Lung (tissue), 12 donors: ENCODE data around the gene SND1. TPM values are rescaled to one million over a fixed set of nuclear protein-coding genes. Genes with fewer than 3 reads are reported as not detected.

ENCODE experiments used
- ATAC-seq: fragments of 200-7000 bp; cut with Tn5 transposase; one replicate; pipeline ENCODE4 v1.9.1; 2020; ENCODE audit warnings: moderate number of reproducible peaks; ENCODE audit not compliant: insufficient read depth, low FRiP score
- DNase-seq, 3 donors: peaks; one replicate each; pipeline ENCODE4 v3.0.0-alpha.2; 2013 to 2017
- H3K27ac ChIP-seq, 2 donors: one replicate each; pipeline ENCODE4 v1.5.1; 2013; ENCODE audit warnings: mild to moderate bottlenecking in 2 of 2, moderate library complexity in 2 of 2, control low read depth in 1 of 2, inconsistent platforms in 1 of 2, low read depth in 1 of 2, low read length in 1 of 2
- H3K27me3 ChIP-seq, 3 donors: one replicate each; pipeline ENCODE4 v1.5.1; 2013; ENCODE audit warnings: low read length in 2 of 3; ENCODE audit not compliant: control insufficient read depth in 3 of 3, insufficient read depth in 3 of 3
- H3K36me3 ChIP-seq, 4 donors: one replicate each; pipeline ENCODE4 v1.5.1; 2013; ENCODE audit warnings: low read length in 4 of 4, mild to moderate bottlenecking in 1 of 4, moderate library complexity in 1 of 4; ENCODE audit not compliant: control insufficient read depth in 4 of 4, insufficient read depth in 4 of 4
- H3K4me1 ChIP-seq, 5 donors: one replicate each; pipeline ENCODE4 v1.5.1; 2013; ENCODE audit warnings: low read length in 5 of 5, mild to moderate bottlenecking in 2 of 5, moderate library complexity in 1 of 5; ENCODE audit not compliant: control insufficient read depth in 5 of 5, insufficient read depth in 5 of 5
- H3K4me3 ChIP-seq: one replicate; pipeline ENCODE4 v1.5.1; 2013; ENCODE audit warnings: mild to moderate bottlenecking, control low read depth, moderate library complexity
- H3K9ac ChIP-seq, 2 donors: one replicate each; pipeline ENCODE4 v1.5.1; 2013; ENCODE audit warnings: low read length in 2 of 2, control low read depth in 1 of 2; ENCODE audit not compliant: insufficient read depth in 1 of 2
- H3K9me3 ChIP-seq, 4 donors: one replicate each; pipeline ENCODE4 v1.5.1; 2013; ENCODE audit warnings: low read length in 3 of 4, mild to moderate bottlenecking in 1 of 4, moderate library complexity in 1 of 4; ENCODE audit not compliant: control insufficient read depth in 4 of 4, insufficient read depth in 3 of 4
- CTCF ChIP-seq: IDR thresholded peaks from 2 replicates; pipeline ENCODE4 v1.5.1; 2012; ENCODE audit warnings: mild to moderate bottlenecking; ENCODE audit errors: control extremely low read depth, extremely low read depth
- WGBS, 2 donors: extraction: QIAGEN DNeasy Blood & Tissue Kit; methylation state at CpG; one replicate each; pipeline ENCODE4 v1.1.7; 2013; 5-methylcytosine and 5-hydroxymethylcytosine counted together
- polyA plus RNA-seq, 2 donors: library from polyadenylated mRNA; stranded (reverse); fragments of 200-250 nt; gene quantifications; one replicate each; pipeline ENCODE4 v1.2.1, GENCODE V29; 2013
- total RNA-seq, 2 donors: library from RNA; depleted of rRNA in 1 of 2; stranded (reverse); fragments of >200 nt in 1 of 2; gene quantifications; one replicate each; pipeline ENCODE4 v1.2.1, GENCODE V29; 2014 to 2021
- donor health status: control.
- donor health status: control.
- donor health status: Bipolar disorder and iron deficiency.
- donor health status: healthy.
- donor health status: DM: yes; HTN: yes; CAD: no.

SND1 gene
- total and polyA plus RNA-seq, 4 donors, result 94.5 to 210 (median 137) TPM

GRCh38 chr7:127815631-127816145 is 163.7 kb downstream of the SND1 start:
- ATAC-seq (no peak), DNase-seq (peak; percentile 33 to 78 (median 47))
- no peak overlapping the region for H3K4me3 ChIP-seq
- no peak overlapping the region for H3K27ac ChIP-seq
- 67 to 79% methylated on average over 3 of the region's 3 CpGs for WGBS, 2 donors
- H3K9me3 ChIP-seq, result no peaks in the 10 kb centered on the region
- H3K27me3 ChIP-seq, result no peaks in the 10 kb centered on the region
- TF ChIP-seq CTCF, result no peak
- H3K4me1 ChIP-seq, result peaks cover 0 to 28% (median 9%) of the 10 kb centered on the region in 5 donors
- no peaks in the 10 kb centered on the region for H3K36me3 ChIP-seq
- H3K9ac ChIP-seq, result no peak overlapping the region

- WGBS, 2 donors, result 66 to 88% methylated on average over 5 of the region's 5 CpGs
- ATAC-seq (peak; percentile 65), DNase-seq (peak; percentile 37 to 73 (median 63))
- peaks cover 0 to 2% (median 0%) of the 10 kb centered on the region in 4 donors for H3K36me3 ChIP-seq
- H3K27me3 ChIP-seq, result no peaks in the 10 kb centered on the region
- H3K9me3 ChIP-seq, result peaks cover 0 to 2% (median 0%) of the 10 kb centered on the region in 4 donors
- no peak overlapping the region for H3K4me3 ChIP-seq
- peaks cover 0 to 28% (median 10%) of the 10 kb centered on the region in 5 donors for H3K4me1 ChIP-seq
- peak overlapping the region in 1 of 2 donors; percentile 52 for H3K27ac ChIP-seq
- no peak overlapping the region for H3K9ac ChIP-seq
- no peak for TF ChIP-seq CTCF
Observed at GRCh38 chr7:127816354-127817190, 164.6 kb downstream of the SND1 start.

- H3K4me1 ChIP-seq, result peaks cover 0 to 24% (median 14%) of the 10 kb centered on the region in 5 donors
- peak in 2 of 3 donors; percentile 38 to 59 for DNase-seq
- H3K36me3 ChIP-seq, result peaks cover 0 to 2% (median 0%) of the 10 kb centered on the region in 4 donors
- no peak for ATAC-seq
- H3K27me3 ChIP-seq, result no peaks in the 10 kb centered on the region
- H3K27ac ChIP-seq, result no peak overlapping the region
- peaks cover 0 to 2% (median 0%) of the 10 kb centered on the region in 4 donors for H3K9me3 ChIP-seq
- H3K9ac ChIP-seq, result no peak overlapping the region
- TF ChIP-seq CTCF, result no peak
- 98 to 99% methylated on average over 3 of the region's 3 CpGs for whole genome bisulfite sequencing, 2 donors
- H3K4me3 ChIP-seq, result no peak overlapping the region
Observed at GRCh38 chr7:127817466-127817865, 165.5 kb downstream of the SND1 start.
